ENCODE data around the gene DPP8. TPM values are rescaled to one million over a fixed set of nuclear protein-coding genes. Genes with fewer than 3 reads are reported as not detected.

The DPP8 gene
- polyA plus RNA-seq, 1 donor from 2014 or later = 18.6 TPM

- Histone ChIP-seq H3K27ac (ENCODE audit: low read length) (no peak overlapping the region), H3K9ac (ENCODE audit: low read length) (no peak overlapping the region), H3K4me2 (ENCODE audit: low read length) (no peak overlapping the region), H3K27me3 (ENCODE audit: insufficient read depth, low read depth, low read length) (no peaks in the 10 kb centered on the region), H4K20me1 (ENCODE audit: insufficient read depth) (no peaks in the 10 kb centered on the region), H3K79me2 (replicated peaks; ENCODE audit: insufficient read depth, low read length) (no peaks in the 10 kb centered on the region), H3K36me3 (ENCODE audit: insufficient read depth, low read length) (no peaks in the 10 kb centered on the region), H2AFZ (ENCODE audit: low read depth, low read length) (no peak overlapping the region), H3F3A (ENCODE audit: insufficient read depth, low read length, poor library complexity, severe bottlenecking) (no peaks in the 10 kb centered on the region), H3K9me2 (ENCODE audit: insufficient read depth, low read length) (no peaks in the 10 kb centered on the region), H3K9me3 (ENCODE audit: low read length) (no peaks in the 10 kb centered on the region), H3K4me3 (ENCODE audit: low read length) (no peak overlapping the region)
- TF ChIP-seq SMC3 (conservative IDR thresholded peaks at IDR 0.05; ENCODE audit: poor library complexity) (no peak), TAF1 (IDR thresholded peaks at IDR 0.05; ENCODE audit: low read depth) (no peak), EZH2 (IDR thresholded peaks at IDR 0.05; ENCODE audit: borderline replicate concordance, insufficient read depth, low read length, poor library complexity, severe bottlenecking) (no peak), CTCF (IDR thresholded peaks at IDR 0.05; ENCODE audit: poor library complexity, severe bottlenecking) (no peak), REST (IDR thresholded peaks at IDR 0.05; ENCODE audit: borderline replicate concordance) (no peak), MXI1 (conservative IDR thresholded peaks at IDR 0.05; ENCODE audit: poor library complexity, severe bottlenecking) (no peak), POLR2AphosphoS5 (IDR thresholded peaks at IDR 0.05) (no peak), RAD21 (conservative IDR thresholded peaks at IDR 0.05) (no peak), EP300 (conservative IDR thresholded peaks at IDR 0.05; ENCODE audit: poor library complexity, severe bottlenecking) (no peak)
These were observed 111.6 kb downstream of the DPP8 start for GRCh38 chr15:65405791-65406423.

GRCh38 chr15:65404186-65404872, 113.2 kb downstream of the DPP8 start:
- Histone ChIP-seq H3K9ac (ENCODE audit: low read length) (no peak overlapping the region), H3K4me2 (ENCODE audit: low read length) (no peak overlapping the region), H3K9me2 (ENCODE audit: insufficient read depth, low read length) (no peaks in the 10 kb centered on the region), H4K20me1 (ENCODE audit: insufficient read depth) (no peaks in the 10 kb centered on the region), H3K36me3 (ENCODE audit: insufficient read depth, low read length) (no peaks in the 10 kb centered on the region), H3K9me3 (ENCODE audit: low read length) (no peaks in the 10 kb centered on the region), H3K27me3 (ENCODE audit: insufficient read depth, low read depth, low read length) (no peaks in the 10 kb centered on the region), H2AFZ (ENCODE audit: low read depth, low read length) (no peak overlapping the region), H3K79me2 (replicated peaks; ENCODE audit: insufficient read depth, low read length) (no peaks in the 10 kb centered on the region), H3F3A (ENCODE audit: insufficient read depth, low read length, poor library complexity, severe bottlenecking) (no peaks in the 10 kb centered on the region), H3K27ac (ENCODE audit: low read length) (no peak overlapping the region), H3K4me3 (ENCODE audit: low read length) (no peak overlapping the region)
- TF ChIP-seq EP300 (conservative IDR thresholded peaks at IDR 0.05; ENCODE audit: poor library complexity, severe bottlenecking) = no peak
- TF ChIP-seq MXI1 (conservative IDR thresholded peaks at IDR 0.05; ENCODE audit: poor library complexity, severe bottlenecking) = no peak
- TF ChIP-seq POLR2AphosphoS5 (IDR thresholded peaks at IDR 0.05) = no peak
- TF ChIP-seq TAF1 (IDR thresholded peaks at IDR 0.05; ENCODE audit: low read depth) = no peak
- no peak for TF ChIP-seq RAD21 (conservative IDR thresholded peaks at IDR 0.05)
- no peak for TF ChIP-seq CTCF (IDR thresholded peaks at IDR 0.05; ENCODE audit: poor library complexity, severe bottlenecking)
- no peak for TF ChIP-seq SMC3 (conservative IDR thresholded peaks at IDR 0.05; ENCODE audit: poor library complexity)
- TF ChIP-seq EZH2 (IDR thresholded peaks at IDR 0.05; ENCODE audit: borderline replicate concordance, insufficient read depth, low read length, poor library complexity, severe bottlenecking) = no peak
- no peak for TF ChIP-seq REST (IDR thresholded peaks at IDR 0.05; ENCODE audit: borderline replicate concordance)
